A673 (cell line): ENCODE results near the gene MRRF. TPM values are rescaled to one million over a fixed set of nuclear protein-coding genes. Genes with fewer than 3 reads are reported as not detected.

ENCODE experiments used
- BruUV-seq: library from RNA; stranded (reverse); fragments of 400-500 nt; replicated peaks from 2 replicates; lab custom pipeline; 2021; lab: Mats Ljungman, UMichigan
- CTCF ChIA-PET: fragments of 300-600 bp; sonication (Branson Sonifier 250); formaldehyde crosslinking; loops from one replicate; lab custom pipeline; 2022; ENCODE audit warnings: antibody characterized with exemption; lab: Charles Lee
- POLR2A ChIA-PET: fragments of 300-600 bp; sonication (Branson Sonifier 250); formaldehyde crosslinking; loops from one replicate; lab custom pipeline; 2022; ENCODE audit warnings: antibody characterized with exemption; ENCODE audit not compliant: low non-redundant PET; lab: Charles Lee
- DNase-seq: peaks from one replicate; pipeline ENCODE4 v3.0.0-alpha.2; 2015; ENCODE audit warnings: low spot score
- H3K27ac ChIP-seq: fragments of 200-600 bp; sonication (generic); 2 replicates; pipeline ENCODE4 v1.5.1; 2016; ENCODE audit warnings: mixed run types, low read depth, mild to moderate bottlenecking, mixed read lengths, antibody characterized with exemption, low read length; ENCODE audit not compliant: poor library complexity, severe bottlenecking
- H3K27me3 ChIP-seq: fragments of 200-600 bp; sonication (generic); replicated peaks from 2 replicates; pipeline ENCODE4 v1.6.1; 2017; ENCODE audit warnings: mixed run types, low read depth, mild to moderate bottlenecking, mixed read lengths, antibody characterized with exemption, low read length; ENCODE audit not compliant: insufficient read depth, poor library complexity
- H3K36me3 ChIP-seq: fragments of 200-600 bp; sonication (generic); 2 replicates; pipeline ENCODE4 v1.6.1; 2016; ENCODE audit warnings: mixed run types, mild to moderate bottlenecking, mixed read lengths, antibody characterized with exemption, low read length; ENCODE audit not compliant: insufficient read depth, poor library complexity, severe bottlenecking
- H3K4me1 ChIP-seq: fragments of 200-600 bp; sonication (generic); 2 replicates; pipeline ENCODE4 v1.6.1; 2017; ENCODE audit warnings: mixed run types, mild to moderate bottlenecking, mixed read lengths, antibody characterized with exemption, low read length; ENCODE audit not compliant: insufficient read depth, poor library complexity, severe bottlenecking
- H3K4me3 ChIP-seq: fragments of 200-600 bp; sonication (generic); 2 replicates; pipeline ENCODE4 v1.5.1; 2016; ENCODE audit warnings: low read depth, mixed run types, mild to moderate bottlenecking, mixed read lengths, low read length; ENCODE audit not compliant: poor library complexity, severe bottlenecking
- H3K9me3 ChIP-seq: fragments of 200-600 bp; sonication (generic); 2 replicates; pipeline ENCODE4 v1.6.1; 2016; ENCODE audit warnings: mixed run types, low read depth, mild to moderate bottlenecking, mixed read lengths, antibody characterized with exemption, low read length; ENCODE audit not compliant: poor library complexity, severe bottlenecking
- CTCF ChIP-seq: fragments of 300-800, 200-600 bp; sonication (generic); conservative IDR thresholded peaks from 2 replicates; pipeline ENCODE4 v1.5.1; 2017; ENCODE audit warnings: low read depth, mild to moderate bottlenecking, antibody characterized with exemption, low read length, moderate library complexity, mixed read lengths
- EZH2 ChIP-seq: fragments of 200-600 bp; sonication (generic); IDR thresholded peaks from 2 replicates; pipeline ENCODE4 v1.6.1; 2017; ENCODE audit warnings: borderline replicate concordance, low read depth, mild to moderate bottlenecking, mixed read lengths, antibody characterized with exemption, low read length; ENCODE audit not compliant: poor library complexity, severe bottlenecking
- intact Hi-C: fragments of 100-400 bp; cut with micrococcal nuclease; formaldehyde crosslinking; loops from one replicate; pipeline ENCODE4 v1.10.0; 2022; ENCODE audit not compliant: unreplicated experiment
- total RNA-seq: library from RNA; stranded (reverse); gene quantifications from 2 replicates; pipeline ENCODE4 v1.2.3, GENCODE V29; 2021

The MRRF gene
- total RNA-seq, 1 experiment from 2014 or later = 44.9 TPM

- Histone ChIP-seq H3K27ac (no peak overlapping the region), H3K4me3 (no peak overlapping the region), H3K27me3 (no peaks in the 10 kb centered on the region), H3K9me3 (no peaks in the 10 kb centered on the region), H3K4me1 (no peaks in the 10 kb centered on the region), H3K36me3 (peaks cover 38% of the 10 kb centered on the region)
- CTCF ChIA-PET = no interaction called here
- intact Hi-C loops = no loop called here
- TF ChIP-seq EZH2 = no peak
- no peak for TF ChIP-seq CTCF
- BruUV-seq = no TSS peak
- DNase-seq = no peak
- POLR2A ChIA-PET = no interaction called here
Measured at GRCh38 chr9:122314165-122314564, 49.5 kb downstream of the MRRF start.

- Histone ChIP-seq H3K27me3 (no peaks in the 10 kb centered on the region), H3K4me1 (no peaks in the 10 kb centered on the region), H3K27ac (no peak overlapping the region), H3K4me3 (no peak overlapping the region), H3K36me3 (peaks cover 38% of the 10 kb centered on the region), H3K9me3 (no peaks in the 10 kb centered on the region)
- ChIA-PET CTCF (no interaction called here), POLR2A (no interaction called here)
- TF ChIP-seq CTCF = no peak
- TF ChIP-seq EZH2 = no peak
- no peak for DNase-seq
- intact Hi-C loops = no loop called here
- no TSS peak for BruUV-seq
Measured at GRCh38 chr9:122315534-122315933, 50.9 kb downstream of the MRRF start.

DNA sequence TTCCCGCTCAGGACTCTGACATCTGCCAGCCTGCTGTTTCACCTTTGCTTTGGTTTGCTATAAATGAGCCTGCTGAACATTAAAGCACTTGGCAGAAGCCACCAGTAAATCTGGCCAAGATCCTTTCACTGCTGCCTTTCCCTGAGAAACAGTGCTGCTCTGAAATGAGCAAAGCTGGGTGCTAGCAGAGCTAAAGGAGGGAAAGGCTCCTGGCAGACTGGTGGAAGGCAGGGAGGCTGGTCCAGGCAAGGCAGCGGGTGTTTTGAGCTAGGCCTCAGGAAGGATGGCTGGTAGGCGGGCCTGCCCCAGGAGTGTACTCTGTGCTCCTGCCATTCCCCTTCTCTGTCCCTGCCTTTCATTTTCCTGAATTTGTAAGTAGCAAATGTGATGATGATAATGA, 53.6 kb downstream of the MRRF start:
- DNase-seq = no peak
- BruUV-seq = no TSS peak
- ChIA-PET POLR2A (no interaction called here), CTCF (no interaction called here)
- TF ChIP-seq CTCF = no peak
- no peak for TF ChIP-seq EZH2
- Histone ChIP-seq H3K4me3 (no peak overlapping the region), H3K27ac (no peak overlapping the region), H3K36me3 (peaks cover 34% of the 10 kb centered on the region), H3K9me3 (no peaks in the 10 kb centered on the region), H3K27me3 (no peaks in the 10 kb centered on the region), H3K4me1 (no peaks in the 10 kb centered on the region)
- intact Hi-C loops = no loop called here
